PC-3 (cell line): ENCODE measurements around the gene STK16. TPM values are rescaled to one million over a fixed set of nuclear protein-coding genes. Genes with fewer than 3 reads are reported as not detected.
A peak's percentile ranks its signal among the peaks of the same experiment; 100 is the strongest.

Source experiments
- ATAC-seq: fragments of 200-7000 bp; cut with Tn5 transposase; 2 replicates; pipeline ENCODE4 v1.9.1; 2020; ENCODE audit warnings: mild to moderate bottlenecking, moderate library complexity
- Bru-seq: library from RNA; stranded (reverse); fragments of 400-500 nt; gene quantifications from one replicate; lab custom pipeline; 2021; lab: Mats Ljungman, UMichigan
- BruChase-seq, 2 experiments: library from RNA; stranded (reverse); fragments of 400-500 nt; gene quantifications; one replicate each; lab custom pipeline; 2021; lab: Mats Ljungman, UMichigan
- BruUV-seq: library from RNA; stranded (reverse); fragments of 400-500 nt; replicated peaks from 2 replicates; lab custom pipeline; 2021; lab: Mats Ljungman, UMichigan
- CTCF ChIA-PET: fragments of 300-600 bp; sonication (Branson Sonifier 250); formaldehyde crosslinking; loops from one replicate; lab custom pipeline; 2022; ENCODE audit warnings: antibody characterized with exemption; lab: Charles Lee
- POLR2A ChIA-PET: fragments of 300-600 bp; sonication (Branson Sonifier 250); formaldehyde crosslinking; loops from one replicate; lab custom pipeline; 2022; ENCODE audit warnings: antibody characterized with exemption; ENCODE audit not compliant: unreplicated experiment; lab: Charles Lee
- DNase-seq: peaks from one replicate; pipeline ENCODE4 v3.0.0-alpha.2; 2015
- H2AFZ ChIP-seq: fragments of 300-600 bp; sonication (generic); 2 replicates; pipeline ENCODE4 v1.6.0; 2016; ENCODE audit warnings: antibody characterized with exemption, low read length
- H3F3A ChIP-seq: fragments of 300-600 bp; sonication (generic); one replicate; pipeline ENCODE4 v1.6.0; 2017; ENCODE audit warnings: antibody characterized with exemption, low read length, control low read depth, mild to moderate bottlenecking; ENCODE audit not compliant: unreplicated experiment
- H3K27ac ChIP-seq: fragments of 300-600 bp; sonication (generic); 2 replicates; pipeline ENCODE4 v1.5.1; 2016; ENCODE audit warnings: mild to moderate bottlenecking, low read length
- H3K27me3 ChIP-seq: fragments of 300-600 bp; sonication (generic); 2 replicates; pipeline ENCODE4 v1.6.1; 2016; ENCODE audit warnings: low read length, mixed read lengths
- H3K36me3 ChIP-seq: fragments of 300-600 bp; sonication (generic); 2 replicates; pipeline ENCODE4 v1.6.1; 2016; ENCODE audit warnings: low read depth, mixed run types, low read length, mixed read lengths
- H3K4me1 ChIP-seq: fragments of 300-600 bp; sonication (generic); 2 replicates; pipeline ENCODE4 v1.5.1; 2016; ENCODE audit warnings: low read length; ENCODE audit not compliant: insufficient read depth
- H3K4me2 ChIP-seq: fragments of 300-600 bp; sonication (generic); 2 replicates; pipeline ENCODE4 v1.6.0; 2016; ENCODE audit warnings: low read length
- H3K4me3 ChIP-seq: fragments of 300-600 bp; sonication (generic); 2 replicates; pipeline ENCODE4 v1.5.1; 2016; ENCODE audit warnings: mild to moderate bottlenecking, low read length, mixed read lengths
- H3K79me2 ChIP-seq: fragments of 300-600 bp; sonication (generic); 2 replicates; pipeline ENCODE4 v1.6.1; 2017; ENCODE audit warnings: low read length, mixed read lengths
- H3K9ac ChIP-seq: fragments of 300-600 bp; sonication (generic); 2 replicates; pipeline ENCODE4 v1.6.0; 2016; ENCODE audit warnings: mild to moderate bottlenecking, low read length
- H3K9me2 ChIP-seq: fragments of 300-600 bp; sonication (generic); replicated peaks from 2 replicates; pipeline ENCODE4 v1.6.1; 2016; ENCODE audit warnings: mixed run types, low read length, mixed read lengths
- H3K9me3 ChIP-seq: fragments of 300-600 bp; sonication (generic); 2 replicates; pipeline ENCODE4 v1.6.1; 2016; ENCODE audit warnings: low read length, mixed read lengths
- H4K20me1 ChIP-seq: fragments of 300-600 bp; sonication (generic); 2 replicates; pipeline ENCODE4 v1.6.1; 2016; ENCODE audit warnings: low read length, mixed read lengths
- EZH2 ChIP-seq: fragments of 300-600 bp; sonication (generic); IDR thresholded peaks from one replicate; pipeline ENCODE4 v1.6.1; 2017; ENCODE audit warnings: antibody characterized with exemption, mild to moderate bottlenecking, low read length; ENCODE audit not compliant: unreplicated experiment
- EZH2phosphoT487 ChIP-seq: fragments of 300-600 bp; sonication (generic); IDR thresholded peaks from 2 replicates; pipeline ENCODE4 v1.6.1; 2018; ENCODE audit warnings: mild to moderate bottlenecking, antibody characterized with exemption, low read length, borderline replicate concordance
- intact Hi-C: fragments of 100-400 bp; cut with micrococcal nuclease; formaldehyde crosslinking; loops from 2 replicates; pipeline ENCODE4 v1.9.0; 2023
- long read RNA-seq: library from polyadenylated mRNA; unstranded; transcript quantifications from one replicate; pipeline ENCODE4 v2.0.0, GENCODE V29; 2021; ENCODE audit not compliant: unreplicated experiment
- total RNA-seq: library from RNA; depleted of rRNA; stranded (reverse); fragments of >200 nt; gene quantifications from 2 replicates; pipeline ENCODE4 v1.2.3, GENCODE V29; 2014; rRNA removed
- TF ChIP-seq, protein P1 (sequence below): fragments of 300-600 bp; sonication (generic); conservative IDR thresholded peaks from 2 replicates; pipeline ENCODE4 v1.5.1; 2017; ENCODE audit warnings: antibody characterized with exemption, low read depth, mild to moderate bottlenecking, low read length

STK16 gene, protein sequence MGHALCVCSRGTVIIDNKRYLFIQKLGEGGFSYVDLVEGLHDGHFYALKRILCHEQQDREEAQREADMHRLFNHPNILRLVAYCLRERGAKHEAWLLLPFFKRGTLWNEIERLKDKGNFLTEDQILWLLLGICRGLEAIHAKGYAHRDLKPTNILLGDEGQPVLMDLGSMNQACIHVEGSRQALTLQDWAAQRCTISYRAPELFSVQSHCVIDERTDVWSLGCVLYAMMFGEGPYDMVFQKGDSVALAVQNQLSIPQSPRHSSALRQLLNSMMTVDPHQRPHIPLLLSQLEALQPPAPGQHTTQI
- total RNA-seq, result 13.8 and 16.3 TPM in 2 replicates
- percentile 84 among the genes with signal in this experiment for Bru-seq, nascent RNA
- BruChase-seq, experiment 1, labeled RNA remaining after a 6-hour chase, result percentile 82 among the genes with signal in this experiment
- percentile 80 among the genes with signal in this experiment for BruChase-seq, experiment 2, labeled RNA remaining after a 2-hour chase
- long read RNA-seq, partial matches to known transcripts, result 1 of 13 reads
- long read RNA-seq, other reads (novel, unspliced or antisense), result 9 of 13 reads

DNA sequence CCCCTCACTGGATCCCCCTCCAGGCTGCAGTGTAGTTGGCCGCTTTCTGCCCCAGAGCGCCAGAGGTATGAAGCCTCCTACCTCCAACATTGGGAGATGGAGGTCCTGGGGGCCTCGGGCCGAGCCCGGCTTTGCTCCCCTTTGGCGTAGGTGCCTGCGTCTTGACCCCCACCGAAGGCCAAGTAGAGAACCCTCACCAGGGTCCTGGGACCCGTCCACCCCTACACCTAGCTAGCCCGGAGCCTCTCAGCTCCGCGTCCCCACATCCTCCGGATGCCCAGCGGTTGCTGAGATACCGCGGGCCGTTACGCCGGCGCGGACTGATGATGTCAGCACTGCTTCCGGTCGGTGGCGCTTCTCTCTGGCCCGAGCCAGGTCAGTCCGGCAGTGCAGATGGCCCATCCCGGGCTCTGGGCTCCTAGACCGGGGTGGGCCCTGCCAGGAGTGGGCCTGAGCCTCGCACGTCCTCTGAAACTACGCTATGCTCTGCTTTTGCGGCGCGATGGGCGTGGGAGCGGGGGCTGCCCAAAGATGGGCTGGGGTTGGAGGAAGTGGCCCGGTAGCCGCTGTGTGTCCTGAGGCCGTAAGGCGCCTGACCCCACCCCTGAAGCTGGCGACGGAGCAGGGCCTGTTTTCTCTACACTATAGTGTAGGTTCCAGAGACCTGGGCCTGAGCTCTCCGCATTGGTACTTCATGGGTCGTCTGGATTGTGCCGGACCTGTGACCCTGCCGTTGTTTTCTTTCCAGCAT is at the start of gene STK16, which contains the start of gene GLB1L:
Gene STK16 (plus strand): TSS at position 332 of the 751 bp plus-strand sequence. CDS start 521 bp downstream, outside the sequence.
Gene GLB1L (minus strand): TSS at position 297 of the 751 bp plus-strand sequence. CDS start 1,871 bp downstream, outside the sequence.
- H3K9me3 ChIP-seq, result no peaks in the 10 kb centered on the region
- peaks cover 8% of the 10 kb centered on the region for H3K36me3 ChIP-seq
- intact Hi-C loops, result no loop called here
- DNase-seq (peak; percentile 93), ATAC-seq (peak; percentile 64)
- H3K4me2 ChIP-seq, result peak within 1 kb of the TSS; percentile 92
- peaks cover 29% of the 10 kb centered on the region for H3K79me2 ChIP-seq
- POLR2A ChIA-PET, result interaction anchor here (0.5 to 1.4 kb wide), 4 partner anchors 29 to 126 kb away, joined by 3 to 5 read pairs (median 4); no protein-coding TSS in a partner anchor
- H3K9me2 ChIP-seq, result no peaks in the 10 kb centered on the region
- H3K27me3 ChIP-seq, result no peaks in the 10 kb centered on the region
- peak within 1 kb of the TSS; percentile 93 for H3K9ac ChIP-seq
- CTCF ChIA-PET, result interaction anchor here (0.9 to 1.9 kb wide), 3 partner anchors 29 to 50 kb away, joined by 3 to 6 read pairs (median 4); partner anchors contain the start of gene DNAJB2
- TF ChIP-seq EZH2, result no peak
- TF ChIP-seq, protein P1, sequence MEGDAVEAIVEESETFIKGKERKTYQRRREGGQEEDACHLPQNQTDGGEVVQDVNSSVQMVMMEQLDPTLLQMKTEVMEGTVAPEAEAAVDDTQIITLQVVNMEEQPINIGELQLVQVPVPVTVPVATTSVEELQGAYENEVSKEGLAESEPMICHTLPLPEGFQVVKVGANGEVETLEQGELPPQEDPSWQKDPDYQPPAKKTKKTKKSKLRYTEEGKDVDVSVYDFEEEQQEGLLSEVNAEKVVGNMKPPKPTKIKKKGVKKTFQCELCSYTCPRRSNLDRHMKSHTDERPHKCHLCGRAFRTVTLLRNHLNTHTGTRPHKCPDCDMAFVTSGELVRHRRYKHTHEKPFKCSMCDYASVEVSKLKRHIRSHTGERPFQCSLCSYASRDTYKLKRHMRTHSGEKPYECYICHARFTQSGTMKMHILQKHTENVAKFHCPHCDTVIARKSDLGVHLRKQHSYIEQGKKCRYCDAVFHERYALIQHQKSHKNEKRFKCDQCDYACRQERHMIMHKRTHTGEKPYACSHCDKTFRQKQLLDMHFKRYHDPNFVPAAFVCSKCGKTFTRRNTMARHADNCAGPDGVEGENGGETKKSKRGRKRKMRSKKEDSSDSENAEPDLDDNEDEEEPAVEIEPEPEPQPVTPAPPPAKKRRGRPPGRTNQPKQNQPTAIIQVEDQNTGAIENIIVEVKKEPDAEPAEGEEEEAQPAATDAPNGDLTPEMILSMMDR, result no peak
- H2AFZ ChIP-seq, result peak within 1 kb of the TSS; percentile 83
- BruUV-seq, result TSS peak; percentile 75
- peak within 1 kb of the TSS; percentile 88 for H3K4me3 ChIP-seq
- no peaks in the 10 kb centered on the region for H4K20me1 ChIP-seq
- peaks cover 45% of the 10 kb centered on the region for H3K4me1 ChIP-seq
- peak within 1 kb of the TSS; percentile 48 for H3K27ac ChIP-seq
- H3F3A ChIP-seq, result peaks cover 5% of the 10 kb centered on the region

DNA sequence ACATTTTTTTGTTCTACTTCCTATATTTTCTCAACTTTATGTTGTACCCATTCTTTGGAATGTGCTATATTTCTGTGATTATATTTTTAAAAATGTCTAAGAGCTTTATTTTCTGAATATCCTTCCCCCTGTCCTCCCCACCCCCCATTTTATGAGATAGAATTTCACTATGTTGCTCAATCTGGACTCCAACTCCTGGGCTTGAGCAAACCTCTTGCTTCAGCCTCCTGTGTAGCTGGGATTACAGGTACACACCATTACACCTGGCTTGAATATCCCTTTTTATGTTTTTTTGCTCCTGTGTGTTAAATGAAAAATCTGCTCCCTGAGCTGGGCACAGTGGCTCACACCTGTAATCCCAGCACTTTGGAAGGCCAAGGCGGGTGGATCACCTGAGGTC is 47.9 kb upstream of the STK16 start:
- Histone ChIP-seq H3K27me3 (no peaks in the 10 kb centered on the region), H3K36me3 (no peaks in the 10 kb centered on the region)

More for the DNA sequence above, 47.9 kb upstream of the STK16 start:
- no peak overlapping the region for H3K4me2 ChIP-seq
- H3K27ac ChIP-seq, result no peak overlapping the region
- H3K9me3 ChIP-seq, result no peaks in the 10 kb centered on the region
- ATAC-seq, result no peak
- H3K4me1 ChIP-seq, result no peaks in the 10 kb centered on the region
- BruUV-seq, result no TSS peak
- no peaks in the 10 kb centered on the region for H4K20me1 ChIP-seq
- TF ChIP-seq EZH2, result no peak
- TF ChIP-seq, protein P1, result no peak
- no peak for TF ChIP-seq EZH2phosphoT487
- POLR2A ChIA-PET, result no interaction called here
- no peak overlapping the region for H3K9ac ChIP-seq
- DNase-seq, result peak; percentile 0
- H2AFZ ChIP-seq, result no peak overlapping the region
- no peaks in the 10 kb centered on the region for H3K9me2 ChIP-seq
- intact Hi-C loops, result no loop called here
- H3F3A ChIP-seq, result no peaks in the 10 kb centered on the region
- CTCF ChIA-PET, result no interaction called here
- H3K4me3 ChIP-seq, result no peak overlapping the region
- no peaks in the 10 kb centered on the region for H3K79me2 ChIP-seq
